Upper lobe of left lung (tissue), 6 donors: ENCODE data around the gene OSTF1. TPM values are rescaled to one million over a fixed set of nuclear protein-coding genes. Genes with fewer than 3 reads are reported as not detected.

Experiments used
- ATAC-seq, 2 donors: fragments of 200-7000 bp; cut with Tn5 transposase; one replicate each; pipeline ENCODE4 v1.9.1; 2022; ENCODE audit warnings: mild to moderate bottlenecking in 2 of 2, moderate library complexity in 2 of 2; ENCODE audit not compliant: low FRiP score in 2 of 2
- DNase-seq, 2 donors: peaks; one replicate each; pipeline ENCODE4 v3.0.0-alpha.2; 2019 to 2020
- H3K27ac ChIP-seq, 4 donors: fragments of 200-600 bp; sonication (generic); one replicate each; pipeline ENCODE4 v1.5.1; 2016 to 2019
- H3K27me3 ChIP-seq, 4 donors: fragments of 200-600 bp; sonication (generic); one replicate each; pipeline ENCODE4 v1.5.1; 2017 to 2019
- H3K36me3 ChIP-seq, 4 donors: fragments of 200-600 bp; sonication (generic); one replicate each; pipeline ENCODE4 v1.5.1; 2016 to 2019
- H3K4me1 ChIP-seq, 4 donors: fragments of 200-600 bp; sonication (generic); one replicate each; pipeline ENCODE4 v1.5.1; 2018 to 2019
- H3K4me3 ChIP-seq, 4 donors: fragments of 200-600 bp; sonication (generic); one replicate each; pipeline ENCODE4 v1.5.1; 2017 to 2019; ENCODE audit warnings: mild to moderate bottlenecking in 2 of 4, moderate library complexity in 1 of 4
- H3K9me3 ChIP-seq, 4 donors: fragments of 200-600 bp; sonication (generic); one replicate each; pipeline ENCODE4 v1.5.1; 2018 to 2019
- CTCF ChIP-seq, 6 experiments: fragments of 450-650 bp in 4 of 6; fragments of 200-600 bp in 2 of 6; sonication (generic) in 2 of 6; IDR thresholded peaks; one replicate each; pipeline ENCODE4 v1.5.1; 2016 to 2019; ENCODE audit warnings: antibody characterized with exemption in 6 of 6
- EP300 ChIP-seq, 4 donors: sonication (generic); formaldehyde crosslinking; IDR thresholded peaks; one replicate each; pipeline ENCODE4 v1.5.1; 2017; ENCODE audit warnings: antibody characterized with exemption in 4 of 4, control low read depth in 2 of 4
- POLR2A ChIP-seq, 4 donors: fragments of 450-650 bp; IDR thresholded peaks; one replicate each; pipeline ENCODE4 v1.5.1; 2016 to 2017; ENCODE audit warnings: antibody characterized with exemption in 4 of 4, mild to moderate bottlenecking in 2 of 4
- POLR2AphosphoS5 ChIP-seq, 2 donors: sonication (generic); formaldehyde crosslinking; IDR thresholded peaks; one replicate each; pipeline ENCODE4 v1.5.1; 2017; ENCODE audit warnings: antibody characterized with exemption in 2 of 2
- WGBS, 2 donors: methylation state at CpG; one replicate each; pipeline ENCODE4 v1.1.5; 2017 to 2018; 5-methylcytosine and 5-hydroxymethylcytosine counted together
- total RNA-seq, 6 donors: library from RNA; depleted of rRNA in 4 of 6; stranded (reverse); fragments of >200 nt in 4 of 6; gene quantifications; one replicate each; pipeline versions ENCODE4 v1.1.0 to v1.2.1, GENCODE V29; 2016 to 2021
- donor health status: DM: no; HTN: no; CAD: no; lungs with moderate emphysema.
- donor health status: DM: no; HTN: yes; CAD: no; lungs with severe emphysema.

OSTF1 gene
- total RNA-seq, 6 donors from 2014 or later = 17.8 to 84.9 (median 48.9) TPM

GRCh38 chr9:75069171-75069570 is 19.1 kb upstream of the OSTF1 start:
- no peak for TF ChIP-seq POLR2AphosphoS5 (IDR thresholded peaks at IDR 0.05)
- no peak for TF ChIP-seq CTCF (IDR thresholded peaks at IDR 0.05)
- no peak for TF ChIP-seq EP300 (IDR thresholded peaks at IDR 0.05)
- no peak for TF ChIP-seq POLR2A (IDR thresholded peaks at IDR 0.05)

GRCh38 chr9:75071530-75072122 is 16.7 kb upstream of the OSTF1 start:
- WGBS, 2 donors = 56 to 69% methylated on average over 5 of the region's 5 CpGs
- DNase-seq (peak in 1 of 2 donors; percentile 92), ATAC-seq (peak; percentile 60 to 88)

More at GRCh38 chr9:75069171-75069570, 19.1 kb upstream of the OSTF1 start:
- no peaks in the 10 kb centered on the region for H3K9me3 ChIP-seq
- no peak overlapping the region for H3K4me3 ChIP-seq
- ATAC-seq = no peak
- peaks cover 0 to 38% (median 15%) of the 10 kb centered on the region in 4 donors for H3K36me3 ChIP-seq
- no peaks in the 10 kb centered on the region for H3K27me3 ChIP-seq
- no peaks in the 10 kb centered on the region for H3K4me1 ChIP-seq
- WGBS, 2 donors = 51 to 71% methylated on average over 2 of the region's 2 CpGs
- no peak for DNase-seq
- H3K27ac ChIP-seq = no peak overlapping the region

DNA sequence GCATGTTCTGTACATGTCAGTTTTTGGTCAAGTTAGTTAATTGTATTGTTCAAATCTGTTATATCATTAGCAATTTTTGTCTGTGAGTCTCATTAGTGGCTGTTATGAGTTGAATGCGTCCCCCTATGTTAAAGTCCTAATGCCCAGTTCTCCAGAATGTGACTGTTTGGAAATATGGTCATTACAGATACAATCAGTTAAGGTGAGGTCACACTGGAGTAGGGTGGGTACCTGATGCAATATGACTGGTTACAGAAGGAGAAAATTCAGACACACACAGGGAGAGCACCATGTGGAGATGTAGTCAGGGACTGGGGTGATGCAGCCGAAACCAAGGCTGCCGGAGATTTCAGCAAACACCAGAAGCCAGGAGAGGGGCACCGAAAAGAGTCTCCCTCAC is 15.4 kb upstream of the OSTF1 start:
- ATAC-seq = no peak
- H3K4me1 ChIP-seq = peaks cover 0 to 7% (median 2%) of the 10 kb centered on the region in 4 donors
- no peaks in the 10 kb centered on the region for H3K27me3 ChIP-seq
- H3K27ac ChIP-seq = no peak overlapping the region
- 95 to 96% methylated on average over 4 of the region's 4 CpGs for WGBS, 2 donors
- H3K4me3 ChIP-seq = no peak overlapping the region
- H3K36me3 ChIP-seq = peaks cover 0 to 17% (median 8%) of the 10 kb centered on the region in 4 donors
- TF ChIP-seq EP300 (IDR thresholded peaks at IDR 0.05) (no peak), POLR2A (IDR thresholded peaks at IDR 0.05) (no peak), CTCF (IDR thresholded peaks at IDR 0.05) (no peak), POLR2AphosphoS5 (IDR thresholded peaks at IDR 0.05) (no peak)
- DNase-seq = no peak
- no peaks in the 10 kb centered on the region for H3K9me3 ChIP-seq

More at GRCh38 chr9:75071530-75072122, 16.7 kb upstream of the OSTF1 start:
- TF ChIP-seq POLR2AphosphoS5 (IDR thresholded peaks at IDR 0.05) = peak in 1 of 2 donors; percentile 14
- TF ChIP-seq EP300 (IDR thresholded peaks at IDR 0.05) = no peak
- TF ChIP-seq CTCF (IDR thresholded peaks at IDR 0.05) = no peak
- TF ChIP-seq POLR2A (IDR thresholded peaks at IDR 0.05) = peak in 1 of 4 donors; percentile 20
- no peaks in the 10 kb centered on the region for H3K27me3 ChIP-seq
- H3K9me3 ChIP-seq = no peaks in the 10 kb centered on the region
- H3K36me3 ChIP-seq = peaks cover 0 to 26% (median 13%) of the 10 kb centered on the region in 4 donors
- no peak overlapping the region for H3K4me3 ChIP-seq
- H3K4me1 ChIP-seq = no peaks in the 10 kb centered on the region
- H3K27ac ChIP-seq = peak overlapping the region in 2 of 4 donors; percentile 3 to 10

DNA sequence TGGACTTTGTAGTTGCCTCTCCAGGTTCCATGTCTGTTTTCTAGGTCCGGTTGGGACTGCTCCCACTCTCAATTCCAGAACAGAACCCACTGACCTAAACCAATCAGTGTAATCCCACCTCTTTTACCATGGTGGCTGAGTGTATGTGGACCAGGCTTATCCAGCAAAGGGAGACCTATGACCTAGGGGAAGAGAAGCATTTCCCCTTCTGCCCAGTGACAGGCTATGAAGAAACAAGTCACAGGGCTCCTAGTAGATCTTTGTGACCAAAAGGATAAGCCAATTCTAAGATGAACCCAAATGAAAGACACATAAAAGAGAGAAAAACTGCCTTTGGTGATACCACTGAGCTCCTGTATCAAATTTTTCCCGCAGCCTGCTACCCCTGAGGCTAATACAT is 6.7 kb upstream of the OSTF1 start:
- Histone ChIP-seq H3K4me1 (peaks cover 29 to 47% (median 35%) of the 10 kb centered on the region in 4 donors), H3K27me3 (no peaks in the 10 kb centered on the region), H3K36me3 (peaks cover 0 to 20% (median 5%) of the 10 kb centered on the region in 4 donors), H3K4me3 (no peak overlapping the region), H3K9me3 (no peaks in the 10 kb centered on the region), H3K27ac (no peak overlapping the region)
- DNase-seq = no peak
- WGBS, 2 donors = 0 to 1% methylated on average over 2 of the region's 2 CpGs
- no peak for ATAC-seq
- TF ChIP-seq POLR2A (IDR thresholded peaks at IDR 0.05) (no peak), EP300 (IDR thresholded peaks at IDR 0.05) (no peak), CTCF (IDR thresholded peaks at IDR 0.05) (no peak)
